Upper lobe of left lung (tissue), 4 donors: Measurements from ENCODE around the gene ADAT1.

Experiments used
- CTCF ChIP-seq, 6 experiments: fragments of 450-650 bp in 4 of 6; fragments of 200-600 bp in 2 of 6; sonication (generic) in 2 of 6; IDR thresholded peaks; one replicate each; pipeline ENCODE4 v1.5.1; 2016 to 2019; ENCODE audit warnings: antibody characterized with exemption in 6 of 6
- POLR2A ChIP-seq, 4 donors: fragments of 450-650 bp; IDR thresholded peaks; one replicate each; pipeline ENCODE4 v1.5.1; 2016 to 2017; ENCODE audit warnings: antibody characterized with exemption in 4 of 4, mild to moderate bottlenecking in 2 of 4

GRCh38 chr16:75590920-75591843, 31.9 kb downstream of the ADAT1 start:
- TF ChIP-seq CTCF (IDR thresholded peaks at IDR 0.05) (no peak), POLR2A (IDR thresholded peaks at IDR 0.05) (no peak)
